Osteoblast (primary cell): ENCODE data around the gene OSBPL9. TPM values are rescaled to one million over a fixed set of nuclear protein-coding genes. Genes with fewer than 3 reads are reported as not detected.

Experiments
- DNase-seq: peaks from one replicate; pipeline ENCODE4 v3.0.0; 2011; ENCODE audit warnings: low spot score, mixed read lengths; ENCODE audit not compliant: insufficient read length; ENCODE audit errors: missing footprints
- H2AFZ ChIP-seq: 2 replicates; pipeline ENCODE4 v1.6.0; 2011; ENCODE audit warnings: mild to moderate bottlenecking, low read length
- H3K27ac ChIP-seq: 2 replicates; pipeline ENCODE4 v1.5.1; 2011; ENCODE audit warnings: mild to moderate bottlenecking, low read depth, low read length, moderate library complexity
- H3K27me3 ChIP-seq: 2 replicates; pipeline ENCODE4 v1.6.0; 2012; ENCODE audit warnings: mild to moderate bottlenecking, control low read depth, inconsistent platforms, low read length, moderate library complexity; ENCODE audit not compliant: insufficient read depth
- H3K36me3 ChIP-seq: 2 replicates; pipeline ENCODE4 v1.5.1; 2011; ENCODE audit warnings: mild to moderate bottlenecking, low read length, control low read depth, moderate library complexity; ENCODE audit not compliant: insufficient read depth
- H3K4me1 ChIP-seq: 2 replicates; pipeline ENCODE4 v1.5.1; 2011; ENCODE audit warnings: mild to moderate bottlenecking, low read length, control low read depth, moderate library complexity; ENCODE audit not compliant: insufficient read depth
- H3K4me2 ChIP-seq: 2 replicates; pipeline ENCODE4 v1.6.0; 2011; ENCODE audit warnings: mild to moderate bottlenecking, low read length; ENCODE audit not compliant: insufficient read depth
- H3K4me3 ChIP-seq: fragments of 200-600 bp; sonication (generic); 3 replicates; pipeline ENCODE4 v1.5.1; 2012; ENCODE audit warnings: mild to moderate bottlenecking, low read length, inconsistent platforms; ENCODE audit not compliant: insufficient read depth
- H3K79me2 ChIP-seq: 2 replicates; pipeline ENCODE4 v1.6.0; 2012; ENCODE audit warnings: mild to moderate bottlenecking, low read length, control low read depth, inconsistent platforms; ENCODE audit not compliant: insufficient read depth
- H3K9me3 ChIP-seq: 2 replicates; pipeline ENCODE4 v1.5.1; 2011; ENCODE audit warnings: low read depth, low read length, control low read depth
- H4K20me1 ChIP-seq: 2 replicates; pipeline ENCODE4 v1.6.0; 2012; ENCODE audit warnings: mild to moderate bottlenecking, low read length, control low read depth; ENCODE audit not compliant: insufficient read depth
- total RNA-seq: library from RNA; depleted of rRNA; stranded (reverse); fragments of >200 nt; gene quantifications from 2 replicates; pipeline ENCODE4 v1.2.3, GENCODE V29; 2012
- TF ChIP-seq, protein P1 (sequence below): IDR thresholded peaks from 2 replicates; pipeline ENCODE4 v1.5.1; 2011; ENCODE audit warnings: mild to moderate bottlenecking, low read depth, low read length, moderate library complexity; ENCODE audit errors: extremely low read depth

Gene OSBPL9
- total RNA-seq, 1 donor, result 87.9 TPM

DNA sequence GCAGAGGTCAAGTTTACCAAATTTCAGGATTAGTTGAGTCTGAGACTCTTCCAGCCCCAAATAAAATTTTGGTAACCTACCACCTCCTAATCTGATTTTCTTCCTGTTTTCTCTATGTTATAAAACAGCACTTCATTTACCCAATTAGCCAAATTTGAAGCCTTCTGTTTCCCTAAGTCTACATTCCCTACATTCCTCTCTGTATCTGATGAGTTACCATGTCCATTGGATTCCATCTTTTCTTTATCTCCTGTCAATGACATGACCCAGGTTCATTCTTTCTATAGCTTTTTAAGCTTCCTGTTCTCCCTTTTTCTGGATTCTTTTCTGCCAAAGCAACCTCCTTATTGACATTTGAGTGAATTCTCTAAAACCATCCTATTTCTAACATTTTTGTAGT, 72.8 kb downstream of the OSBPL9 start:
- Histone ChIP-seq H2AFZ (no peak overlapping the region), H3K4me1 (peaks cover 30% of the 10 kb centered on the region), H3K79me2 (peaks cover 27% of the 10 kb centered on the region), H3K27ac (peak overlapping the region; percentile 70), H3K4me2 (no peak overlapping the region), H3K4me3 (no peak overlapping the region), H3K9me3 (no peaks in the 10 kb centered on the region), H4K20me1 (peaks cover 3% of the 10 kb centered on the region), H3K27me3 (no peaks in the 10 kb centered on the region), H3K36me3 (no peaks in the 10 kb centered on the region)
- no peak for DNase-seq
- TF ChIP-seq, protein P1, sequence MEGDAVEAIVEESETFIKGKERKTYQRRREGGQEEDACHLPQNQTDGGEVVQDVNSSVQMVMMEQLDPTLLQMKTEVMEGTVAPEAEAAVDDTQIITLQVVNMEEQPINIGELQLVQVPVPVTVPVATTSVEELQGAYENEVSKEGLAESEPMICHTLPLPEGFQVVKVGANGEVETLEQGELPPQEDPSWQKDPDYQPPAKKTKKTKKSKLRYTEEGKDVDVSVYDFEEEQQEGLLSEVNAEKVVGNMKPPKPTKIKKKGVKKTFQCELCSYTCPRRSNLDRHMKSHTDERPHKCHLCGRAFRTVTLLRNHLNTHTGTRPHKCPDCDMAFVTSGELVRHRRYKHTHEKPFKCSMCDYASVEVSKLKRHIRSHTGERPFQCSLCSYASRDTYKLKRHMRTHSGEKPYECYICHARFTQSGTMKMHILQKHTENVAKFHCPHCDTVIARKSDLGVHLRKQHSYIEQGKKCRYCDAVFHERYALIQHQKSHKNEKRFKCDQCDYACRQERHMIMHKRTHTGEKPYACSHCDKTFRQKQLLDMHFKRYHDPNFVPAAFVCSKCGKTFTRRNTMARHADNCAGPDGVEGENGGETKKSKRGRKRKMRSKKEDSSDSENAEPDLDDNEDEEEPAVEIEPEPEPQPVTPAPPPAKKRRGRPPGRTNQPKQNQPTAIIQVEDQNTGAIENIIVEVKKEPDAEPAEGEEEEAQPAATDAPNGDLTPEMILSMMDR, result no peak

DNA sequence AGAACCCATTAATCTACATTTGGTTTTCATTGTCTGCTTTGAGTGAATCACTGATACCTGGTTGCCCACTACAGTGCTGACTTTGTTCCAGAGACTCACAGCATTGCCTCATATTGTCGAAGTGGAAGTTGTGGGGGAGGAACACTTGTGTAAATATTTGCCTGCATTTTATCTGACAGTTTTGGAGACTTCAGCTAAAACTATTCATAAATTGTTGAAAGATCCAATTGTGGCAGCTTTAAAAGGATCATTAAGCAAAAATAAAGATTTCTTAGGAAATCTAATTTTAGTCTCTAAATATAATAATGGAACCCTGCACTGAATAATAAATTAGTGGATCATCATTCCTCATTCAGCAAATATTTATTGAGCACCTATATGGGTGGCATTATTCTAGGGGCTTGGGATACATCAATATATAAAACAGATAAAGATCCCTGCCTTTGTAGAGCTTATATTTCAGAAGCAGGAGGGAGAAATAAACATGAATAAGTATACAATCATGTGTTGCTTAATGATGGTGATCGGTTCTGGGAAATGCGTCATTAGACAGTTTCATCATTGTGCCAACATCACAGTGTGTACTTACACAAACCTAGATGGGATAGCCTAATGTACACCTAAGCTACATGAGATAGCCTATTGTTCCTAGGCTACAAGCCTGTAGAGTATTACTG, 73.5 kb downstream of the OSBPL9 start:
- peak overlapping the region; percentile 70 for H3K27ac ChIP-seq
- TF ChIP-seq, protein P1, result no peak
- no peaks in the 10 kb centered on the region for H3K9me3 ChIP-seq
- no peak overlapping the region for H3K4me3 ChIP-seq
- peaks cover 34% of the 10 kb centered on the region for H3K79me2 ChIP-seq
- no peak overlapping the region for H2AFZ ChIP-seq
- peaks cover 3% of the 10 kb centered on the region for H4K20me1 ChIP-seq
- no peaks in the 10 kb centered on the region for H3K27me3 ChIP-seq
- H3K4me2 ChIP-seq, result peak overlapping the region; percentile 5
- DNase-seq, result no peak
- H3K36me3 ChIP-seq, result no peaks in the 10 kb centered on the region
- peaks cover 30% of the 10 kb centered on the region for H3K4me1 ChIP-seq

DNA sequence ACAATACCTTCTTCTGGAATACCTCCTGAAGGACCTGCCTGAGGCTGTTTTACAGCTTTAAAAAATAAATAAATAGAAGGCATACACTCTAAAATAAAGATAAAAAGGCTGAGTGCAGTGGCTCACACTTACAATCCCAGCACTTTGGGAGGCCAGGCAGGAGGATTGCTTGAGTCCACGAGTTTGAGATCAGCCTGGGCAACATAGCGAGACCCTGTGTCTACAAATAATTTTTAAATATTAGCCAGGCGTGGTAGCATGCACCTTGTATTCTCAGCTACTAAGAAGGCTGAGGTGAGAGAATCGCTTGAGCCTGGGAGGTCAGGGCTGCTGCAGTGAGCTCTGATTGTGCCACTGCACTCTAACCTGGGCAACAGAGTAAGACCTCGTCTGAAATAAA, 75.0 kb downstream of the OSBPL9 start:
- Histone ChIP-seq H3K4me3 (no peak overlapping the region), H3K9me3 (no peaks in the 10 kb centered on the region), H3K27me3 (no peaks in the 10 kb centered on the region), H3K79me2 (peaks cover 45% of the 10 kb centered on the region), H3K36me3 (no peaks in the 10 kb centered on the region), H4K20me1 (peaks cover 3% of the 10 kb centered on the region), H2AFZ (no peak overlapping the region), H3K4me2 (no peak overlapping the region), H3K4me1 (peaks cover 29% of the 10 kb centered on the region), H3K27ac (no peak overlapping the region)
- DNase-seq, result no peak
- TF ChIP-seq, protein P1, result no peak

DNA sequence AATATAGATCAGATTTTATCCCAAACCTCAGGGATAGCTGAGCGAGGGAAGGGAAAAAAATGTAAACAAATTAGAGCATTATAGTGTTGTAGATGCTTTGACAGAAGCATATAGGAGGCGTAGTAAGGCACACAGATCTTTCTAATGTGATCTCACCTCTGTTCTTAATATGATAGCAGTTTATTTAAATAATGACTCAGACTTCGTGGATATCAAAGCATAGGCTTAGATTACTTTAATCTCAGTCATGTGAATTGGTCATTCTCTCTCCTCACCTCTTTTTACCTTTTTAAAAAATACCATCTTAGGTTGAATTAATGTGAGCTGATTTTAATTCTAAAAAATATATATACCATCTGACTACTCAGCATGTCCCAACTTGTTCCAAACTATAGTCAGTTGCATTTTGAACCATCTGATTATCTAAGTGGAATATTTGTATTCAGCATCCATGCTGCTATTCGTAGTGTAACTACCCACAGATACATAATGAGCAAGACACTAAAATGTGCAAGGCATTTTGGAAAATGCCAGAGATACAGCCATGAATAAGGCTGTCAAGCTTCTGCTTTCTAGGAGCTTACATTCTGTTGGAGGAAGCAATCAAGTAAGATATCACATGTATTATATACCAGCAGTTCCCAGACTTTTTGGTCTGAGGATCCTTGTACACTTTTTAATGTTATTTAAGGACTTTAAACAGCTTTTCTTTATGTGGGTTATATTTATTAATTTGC, 76.7 kb downstream of the OSBPL9 start:
- H3K36me3 ChIP-seq, result no peaks in the 10 kb centered on the region
- peaks cover 48% of the 10 kb centered on the region for H3K79me2 ChIP-seq
- H3K27ac ChIP-seq, result peak overlapping the region; percentile 17
- no peak for DNase-seq
- TF ChIP-seq, protein P1, result no peak
- peaks cover 5% of the 10 kb centered on the region for H4K20me1 ChIP-seq
- no peaks in the 10 kb centered on the region for H3K9me3 ChIP-seq
- peaks cover 34% of the 10 kb centered on the region for H3K4me1 ChIP-seq
- no peak overlapping the region for H3K4me3 ChIP-seq
- no peaks in the 10 kb centered on the region for H3K27me3 ChIP-seq
- peak overlapping the region; percentile 3 for H3K4me2 ChIP-seq
- H2AFZ ChIP-seq, result no peak overlapping the region
